Suprapubic skin (tissue), 4 donors: ENCODE results near the gene THOC2. TPM values are rescaled to one million over a fixed set of nuclear protein-coding genes. Genes with fewer than 3 reads are reported as not detected.
"Not testable (repeated sequence)": the region's sequence is repeated elsewhere in the genome, so short reads cannot be mapped to it uniquely, and the experiment has no call there.

Source experiments
- DNase-seq, 2 donors: peaks; one replicate each; pipeline ENCODE4 v3.0.0-alpha.2; 2019; ENCODE audit warnings: low spot score in 2 of 2
- H3K27ac ChIP-seq: fragments of 200-600 bp; sonication (generic); one replicate; pipeline ENCODE4 v1.5.1; 2019
- H3K27me3 ChIP-seq: fragments of 200-600 bp; sonication (generic); one replicate; pipeline ENCODE4 v1.5.1; 2019
- H3K36me3 ChIP-seq: fragments of 200-600 bp; sonication (generic); one replicate; pipeline ENCODE4 v1.5.1; 2019
- H3K4me1 ChIP-seq: fragments of 200-600 bp; sonication (generic); one replicate; pipeline ENCODE4 v1.5.1; 2019
- H3K4me3 ChIP-seq: fragments of 200-600 bp; sonication (generic); one replicate; pipeline ENCODE4 v1.5.1; 2019; ENCODE audit warnings: mild to moderate bottlenecking
- H3K9me3 ChIP-seq: fragments of 200-600 bp; sonication (generic); one replicate; pipeline ENCODE4 v1.5.1; 2019
- CTCF ChIP-seq, 2 donors: fragments of 200-600 bp in 1 of 2; fragments of 450-650 bp in 1 of 2; sonication (generic) in 1 of 2; IDR thresholded peaks; one replicate each; pipeline ENCODE4 v1.5.1; 2016 to 2019; ENCODE audit warnings: antibody characterized with exemption in 2 of 2, mild to moderate bottlenecking in 1 of 2, moderate library complexity in 1 of 2
- EP300 ChIP-seq: sonication (generic); formaldehyde crosslinking; IDR thresholded peaks from one replicate; pipeline ENCODE4 v1.6.1; 2017; ENCODE audit warnings: antibody characterized with exemption
- POLR2A ChIP-seq, 2 donors: fragments of 450-650 bp; IDR thresholded peaks; one replicate each; pipeline ENCODE4 v1.6.1; 2017; ENCODE audit warnings: antibody characterized with exemption in 2 of 2, mild to moderate bottlenecking in 2 of 2, moderate library complexity in 2 of 2
- POLR2AphosphoS5 ChIP-seq, 3 donors: sonication (generic); formaldehyde crosslinking; IDR thresholded peaks; one replicate each; pipeline ENCODE4 v1.6.1; 2017; ENCODE audit warnings: antibody characterized with exemption in 3 of 3
- WGBS: methylation state at CpG from one replicate; pipeline ENCODE4 v1.1.5; 2018; 5-methylcytosine and 5-hydroxymethylcytosine counted together
- total RNA-seq, 4 donors: library from RNA; depleted of rRNA; stranded (reverse); fragments of >200 nt; gene quantifications; one replicate each; pipeline ENCODE4 v1.1.0, GENCODE V29; 2016

The THOC2 gene
- total RNA-seq, 4 donors from 2014 or later, result 61.6 to 184 (median 71.1) TPM

GRCh38 chrX:123673813-123674212 lies 59.0 kb downstream of the THOC2 start:
- Histone ChIP-seq H3K9me3 (no peaks in the 10 kb centered on the region), H3K4me1 (no peaks in the 10 kb centered on the region), H3K27me3 (no peaks in the 10 kb centered on the region), H3K27ac (no peak overlapping the region), H3K36me3 (peaks cover 10% of the 10 kb centered on the region), H3K4me3 (no peak overlapping the region)
- no peak for DNase-seq
- TF ChIP-seq POLR2A (IDR thresholded peaks at IDR 0.05) (no peak), POLR2AphosphoS5 (IDR thresholded peaks at IDR 0.05) (no peak), EP300 (no peak), CTCF (IDR thresholded peaks at IDR 0.05) (no peak)
- 78% methylated on average over 1 of the region's 1 CpG for WGBS

- DNase-seq, result no peak
- H3K27me3 ChIP-seq, result no peaks in the 10 kb centered on the region
- H3K27ac ChIP-seq, result no peak overlapping the region
- 66% methylated on average over 3 of the region's 3 CpGs for WGBS
- peaks cover 22% of the 10 kb centered on the region for H3K36me3 ChIP-seq
- H3K9me3 ChIP-seq, result no peaks in the 10 kb centered on the region
- no peak for TF ChIP-seq CTCF (IDR thresholded peaks at IDR 0.05)
- TF ChIP-seq POLR2AphosphoS5 (IDR thresholded peaks at IDR 0.05), result no peak
- TF ChIP-seq EP300, result no peak
- no peak for TF ChIP-seq POLR2A (IDR thresholded peaks at IDR 0.05)
- no peak overlapping the region for H3K4me3 ChIP-seq
- no peaks in the 10 kb centered on the region for H3K4me1 ChIP-seq
Observed at GRCh38 chrX:123665197-123665596, 67.7 kb downstream of the THOC2 start.

- not testable (repeated sequence) for H3K27ac ChIP-seq, DNase-seq, H3K9me3 ChIP-seq, H3K4me3 ChIP-seq, H3K4me1 ChIP-seq, H3K27me3 ChIP-seq
- peaks cover 22% of the 10 kb centered on the region for H3K36me3 ChIP-seq
- 86% methylated on average over 6 of the region's 6 CpGs for WGBS
Observed at GRCh38 chrX:123664467-123665167, 68.2 kb downstream of the THOC2 start.

- not testable (repeated sequence) for H3K4me3 ChIP-seq, H3K27ac ChIP-seq, H3K9me3 ChIP-seq, H3K27me3 ChIP-seq, DNase-seq, H3K4me1 ChIP-seq
- H3K36me3 ChIP-seq, result peaks cover 22% of the 10 kb centered on the region
- 87% methylated on average over 3 of the region's 3 CpGs for WGBS
Observed at GRCh38 chrX:123663720-123664119, 69.1 kb downstream of the THOC2 start.

- WGBS, result 92% methylated on average over 9 of the region's 9 CpGs
Observed at GRCh38 chrX:123656507-123656906, 76.3 kb downstream of the THOC2 start.

GRCh38 chrX:123648811-123649181 lies 84.1 kb downstream of the THOC2 start:
- not testable (repeated sequence) for H3K36me3 ChIP-seq, DNase-seq, H3K27me3 ChIP-seq, H3K27ac ChIP-seq, H3K4me3 ChIP-seq, H3K9me3 ChIP-seq, H3K4me1 ChIP-seq
- 56% methylated on average over 3 of the region's 6 CpGs for WGBS

More at GRCh38 chrX:123656507-123656906, 76.3 kb downstream of the THOC2 start:
- not testable (repeated sequence) for H3K36me3 ChIP-seq, DNase-seq, H3K9me3 ChIP-seq, H3K27ac ChIP-seq, H3K4me1 ChIP-seq, H3K27me3 ChIP-seq, H3K4me3 ChIP-seq

GRCh38 chrX:123648028-123648810 lies 84.6 kb downstream of the THOC2 start:
- Histone ChIP-seq H3K9me3 (no peaks in the 10 kb centered on the region), H3K4me3 (no peak overlapping the region), H3K4me1 (no peaks in the 10 kb centered on the region), H3K27ac (no peak overlapping the region), H3K27me3 (no peaks in the 10 kb centered on the region), H3K36me3 (no peaks in the 10 kb centered on the region)
- no peak for DNase-seq
- WGBS, result 55% methylated on average over 19 of the region's 20 CpGs
- TF ChIP-seq EP300 (no peak), POLR2AphosphoS5 (IDR thresholded peaks at IDR 0.05) (no peak), CTCF (IDR thresholded peaks at IDR 0.05) (no peak), POLR2A (IDR thresholded peaks at IDR 0.05) (no peak)
